Non-pigmented ciliary epithelial cell (primary cell): ENCODE results near the gene IGFL4.

Source experiments
- DNase-seq: peaks from one replicate; pipeline ENCODE4 v3.0.0-alpha.2; 2010; ENCODE audit warnings: low read depth

Gene IGFL4

GRCh38 chr19:45994456-45994997 lies 46.3 kb downstream of the IGFL4 start:
- no peak for DNase-seq

DNA sequence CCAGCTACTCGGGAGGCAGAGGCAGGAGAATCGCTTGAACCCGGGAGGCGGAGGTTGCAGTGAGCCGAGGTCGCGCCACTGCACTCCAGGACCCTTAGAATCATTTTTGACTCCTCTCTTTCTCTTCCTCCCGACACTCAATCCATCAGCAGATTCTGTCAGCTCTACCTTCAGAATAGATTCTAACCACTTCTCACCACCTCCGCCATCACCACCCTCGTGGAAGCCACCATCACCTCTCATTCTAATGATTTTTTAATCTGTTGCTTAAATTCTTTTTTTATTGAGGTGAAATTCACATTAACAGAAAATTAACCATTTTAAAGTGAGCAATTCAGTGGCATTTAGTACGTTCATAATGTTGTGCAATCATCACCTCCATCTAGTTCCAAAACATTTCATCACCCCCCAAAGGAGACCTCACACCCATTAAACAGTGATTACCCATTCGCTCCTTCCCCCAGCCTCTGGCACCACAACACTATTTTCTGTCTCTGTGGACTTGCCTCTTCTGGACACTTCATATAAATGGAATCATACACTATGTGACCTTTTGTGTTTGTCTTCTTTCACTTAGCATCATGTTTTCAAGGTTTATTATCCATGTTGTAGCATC lies 50.6 kb downstream of the IGFL4 start:
- no peak for DNase-seq
